HL-60/S4 (cell line): Measurements from ENCODE around the gene USP13.
"Not testable (repeated sequence)": the region's sequence is repeated elsewhere in the genome, so short reads cannot be mapped to it uniquely, and the experiment has no call there.

ENCODE experiments used
- in situ Hi-C: fragments of 300-500 bp; cut with MboI; formaldehyde crosslinking; loops from 2 replicates; pipeline ENCODE4 v1.14.3; 2022; ENCODE audit warnings: low sequenced_read_pairs

The USP13 gene

GRCh38 chr3:179658606-179659005 lies 5.8 kb downstream of the USP13 start:
- in situ Hi-C loops: no loop called here

- in situ Hi-C loops: no loop called here
These were observed 8.0 kb downstream of the USP13 start for GRCh38 chr3:179660872-179661271.

- in situ Hi-C loops: no loop called here
These were observed 8.9 kb downstream of the USP13 start for GRCh38 chr3:179661777-179662176.

GRCh38 chr3:179663093-179663492 lies 10.3 kb downstream of the USP13 start:
- in situ Hi-C loops: no loop called here

- in situ Hi-C loops: no loop called here
These were observed 13.2 kb downstream of the USP13 start for GRCh38 chr3:179666030-179666429.

- in situ Hi-C loops: no loop called here
These were observed 13.7 kb downstream of the USP13 start for GRCh38 chr3:179666436-179667035.

- in situ Hi-C loops: no loop called here
These were observed 15.6 kb downstream of the USP13 start for GRCh38 chr3:179668429-179668828.

GRCh38 chr3:179670311-179670710 lies 17.5 kb downstream of the USP13 start:
- in situ Hi-C loops: no loop called here

- in situ Hi-C loops: no loop called here
These were observed 18.5 kb downstream of the USP13 start for GRCh38 chr3:179671309-179671708.

- in situ Hi-C loops: no loop called here
These were observed 19.0 kb downstream of the USP13 start for GRCh38 chr3:179671747-179672242.

- in situ Hi-C loops: no loop called here
These were observed 20.1 kb downstream of the USP13 start for GRCh38 chr3:179672918-179673317.

- in situ Hi-C loops: no loop called here
These were observed 20.7 kb downstream of the USP13 start for GRCh38 chr3:179673523-179673922.

- in situ Hi-C loops: no loop called here
These were observed 23.2 kb downstream of the USP13 start for GRCh38 chr3:179676081-179676480.

- in situ Hi-C loops: no loop called here
These were observed 25.0 kb downstream of the USP13 start for GRCh38 chr3:179677884-179678283.

- in situ Hi-C loops: no loop called here
These were observed 28.8 kb downstream of the USP13 start for GRCh38 chr3:179681492-179682263.

- in situ Hi-C loops: no loop called here
These were observed 29.7 kb downstream of the USP13 start for GRCh38 chr3:179682426-179683080.

GRCh38 chr3:179683286-179683685 lies 30.4 kb downstream of the USP13 start:
- in situ Hi-C loops: not testable (repeated sequence)

GRCh38 chr3:179687967-179688535 lies 35.2 kb downstream of the USP13 start:
- in situ Hi-C loops: no loop called here

- in situ Hi-C loops: no loop called here
These were observed 36.0 kb downstream of the USP13 start for GRCh38 chr3:179688850-179689249.

GRCh38 chr3:179694731-179695130 lies 41.9 kb downstream of the USP13 start:
- in situ Hi-C loops: no loop called here

- in situ Hi-C loops: no loop called here
These were observed 43.0 kb downstream of the USP13 start for GRCh38 chr3:179695672-179696313.
